T-helper 2 cell treated with Interferon-gamma antibody and Interleukin-4, amounts not matched to agents 100 ng/mL and 5 ng/mL, for 36 hours (primary cell): ENCODE results near the gene ELAVL1. TPM values are rescaled to one million over a fixed set of nuclear protein-coding genes. Genes with fewer than 3 reads are reported as not detected.

Experiments used
- intact Hi-C: fragments of 100-400 bp; cut with micrococcal nuclease; formaldehyde crosslinking; loops from one replicate; pipeline ENCODE4 v1.15.1; 2023
- total RNA-seq: library from RNA; stranded (reverse); gene quantifications from 2 replicates; pipeline ENCODE4 v1.2.3, GENCODE V29; 2022

The ELAVL1 gene
- total RNA-seq, 1 donor from 2014 or later, result 129 TPM

DNA sequence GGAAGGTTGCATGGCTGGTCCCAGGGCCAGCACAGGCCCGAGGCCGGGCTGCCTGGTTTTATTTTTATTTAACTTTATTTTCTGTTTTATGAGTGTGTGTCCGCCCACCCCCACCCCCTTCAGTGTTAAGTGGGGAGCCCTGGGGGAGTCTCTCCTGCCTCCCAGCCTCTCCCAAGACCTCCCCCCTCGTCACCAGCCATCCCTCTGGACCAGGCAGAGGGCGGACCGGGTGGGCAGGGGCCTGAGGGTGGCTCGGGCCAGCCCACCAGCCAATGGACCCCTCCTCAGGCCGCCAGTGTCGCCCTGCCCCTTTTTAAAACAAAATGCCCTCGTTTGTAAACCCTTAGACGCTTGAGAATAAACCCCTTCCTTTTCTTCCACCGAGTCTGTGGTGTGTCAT lies 91.3 kb downstream of the ELAVL1 start:
- intact Hi-C loops, result no loop called here

DNA sequence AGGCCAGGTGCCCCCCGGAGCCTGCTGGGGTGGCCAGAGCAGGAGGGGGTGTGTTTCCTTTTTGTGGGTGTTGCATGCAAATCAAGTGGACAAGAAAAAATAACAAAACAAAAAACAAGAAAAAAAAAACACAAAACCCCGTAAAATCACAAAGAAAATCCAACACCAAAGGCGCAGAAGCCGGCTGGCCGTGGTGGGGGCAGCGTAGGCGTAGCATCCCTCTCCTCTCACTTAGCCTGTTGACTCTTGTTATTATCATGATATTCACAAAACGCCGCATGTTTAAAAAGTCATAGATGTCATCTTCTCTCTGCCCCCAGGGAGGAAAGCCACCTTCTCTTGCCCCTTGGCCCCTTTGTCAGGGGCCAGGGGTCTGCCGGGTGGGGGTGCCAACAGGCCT lies 91.8 kb downstream of the ELAVL1 start:
- intact Hi-C loops, result no loop called here

- intact Hi-C loops, result no loop called here
These were observed 92.5 kb downstream of the ELAVL1 start for GRCh38 chr19:7912697-7913564.

DNA sequence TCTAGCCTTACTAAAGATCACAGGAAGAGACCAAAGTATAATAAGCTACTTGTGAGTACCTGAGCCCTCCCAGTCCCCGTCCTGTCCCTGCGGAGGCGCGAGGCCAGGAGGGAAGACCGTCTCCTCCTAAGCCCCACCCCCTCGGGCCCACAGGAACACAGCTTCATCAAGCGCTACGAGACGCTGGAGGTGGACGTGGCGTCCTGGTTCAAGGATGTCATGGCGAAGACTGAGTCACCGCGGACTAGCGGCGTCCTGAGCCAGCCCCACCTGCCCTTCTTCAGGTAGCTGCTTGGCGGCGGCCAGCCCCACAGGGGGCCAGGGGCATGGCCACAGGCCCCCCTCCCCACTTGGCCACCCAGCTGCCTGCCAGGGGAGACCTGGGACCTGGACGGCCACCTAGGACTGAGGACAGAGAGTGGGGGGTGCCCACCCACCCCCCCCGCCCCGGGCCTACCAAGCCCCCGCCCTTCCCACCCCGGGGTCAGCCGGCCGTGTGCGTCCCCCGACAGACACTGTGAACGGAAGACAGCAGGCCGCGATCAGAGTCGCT lies 93.2 kb downstream of the ELAVL1 start:
- intact Hi-C loops, result no loop called here

- intact Hi-C loops, result no loop called here
These were observed 93.8 kb downstream of the ELAVL1 start for GRCh38 chr19:7911508-7912143.

DNA sequence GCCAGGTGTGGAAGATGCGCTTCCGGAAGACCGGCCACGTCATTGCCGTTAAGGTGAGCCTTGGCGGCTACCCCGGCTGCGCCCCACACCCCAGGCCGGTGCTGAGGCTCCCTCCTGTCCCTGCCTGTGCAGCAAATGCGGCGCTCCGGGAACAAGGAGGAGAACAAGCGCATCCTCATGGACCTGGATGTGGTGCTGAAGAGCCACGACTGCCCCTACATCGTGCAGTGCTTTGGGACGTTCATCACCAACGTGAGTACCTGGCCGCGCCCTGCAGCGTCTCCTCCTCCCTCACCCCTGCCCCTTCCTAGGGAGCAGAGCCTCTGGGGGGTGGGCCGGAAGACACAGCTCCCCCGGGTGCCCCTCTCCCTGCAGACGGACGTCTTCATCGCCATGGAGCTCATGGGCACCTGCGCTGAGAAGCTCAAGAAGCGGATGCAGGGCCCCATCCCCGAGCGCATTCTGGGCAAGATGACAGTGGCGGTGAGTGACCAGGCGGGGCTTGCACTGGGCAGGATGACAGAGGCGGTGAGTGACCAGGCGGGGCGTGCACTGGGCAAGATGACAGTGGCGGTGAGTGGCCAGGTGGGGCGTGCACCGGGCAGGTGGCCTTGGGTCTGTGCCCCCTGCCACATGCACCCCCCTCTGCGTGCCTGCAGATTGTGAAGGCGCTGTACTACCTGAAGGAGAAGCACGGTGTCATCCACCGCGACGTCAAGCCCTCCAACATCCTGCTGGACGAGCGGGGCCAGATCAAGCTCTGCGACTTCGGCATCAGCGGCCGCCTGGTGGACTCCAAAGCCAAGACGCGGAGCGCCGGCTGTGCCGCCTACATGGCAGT lies 94.9 kb downstream of the ELAVL1 start:
- intact Hi-C loops, result no loop called here

GRCh38 chr19:7909471-7910067 lies 95.9 kb downstream of the ELAVL1 start:
- intact Hi-C loops, result no loop called here

DNA sequence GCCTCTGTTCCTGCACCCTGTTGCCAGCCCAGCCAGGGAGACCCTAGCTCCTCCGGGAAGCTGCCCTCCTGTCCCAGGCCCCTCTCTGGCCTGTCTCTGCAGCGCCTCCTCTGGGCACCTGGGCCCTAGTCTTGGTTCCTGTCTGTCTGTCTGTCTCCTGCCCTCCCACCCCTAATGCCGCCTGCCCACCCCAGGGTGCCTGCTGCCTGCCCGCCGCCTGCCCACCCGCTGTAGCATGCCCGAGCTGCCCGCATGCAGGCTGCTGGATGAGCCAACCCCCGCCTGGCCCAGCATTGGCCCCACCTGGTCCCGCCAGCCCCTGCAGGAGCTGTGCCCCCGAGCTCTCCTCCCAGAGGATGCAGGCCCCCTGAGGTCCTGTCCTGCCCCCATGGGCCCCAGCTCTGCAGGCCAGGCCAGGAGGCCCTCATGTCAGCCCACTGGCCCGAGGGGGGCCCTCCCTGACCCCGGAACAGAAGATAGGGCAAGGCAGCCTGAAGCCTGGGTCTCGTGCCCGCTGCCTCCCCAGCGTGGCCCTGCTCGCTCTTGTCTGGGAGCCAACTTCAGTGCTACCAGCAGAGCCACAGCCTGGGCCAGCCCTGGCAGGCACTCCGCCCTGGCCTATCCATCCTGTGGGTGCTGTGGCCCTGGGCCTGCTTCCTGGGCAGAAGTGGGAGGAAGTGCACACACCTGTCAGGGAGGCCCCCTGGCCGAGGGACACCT lies 96.5 kb downstream of the ELAVL1 start:
- intact Hi-C loops, result no loop called here

Other genes starting within 250 kb of the ELAVL1 start
- not detected in 2 replicates for gene CLEC4M, start 242.4 kb downstream of the ELAVL1 start, total RNA-seq
- 5.1 and 6.0 TPM in 2 replicates for gene EVI5L, start 175.4 kb downstream of the ELAVL1 start, total RNA-seq
- gene PRR36, start 131.3 kb downstream of the ELAVL1 start, total RNA-seq, result 0.09 TPM in 1 of 2 replicates, not detected in the other
- gene LRRC8E, start 117.1 kb downstream of the ELAVL1 start, total RNA-seq, result not detected in 2 replicates
- 42.0 and 45.2 TPM in 2 replicates for gene MAP2K7, start 101.8 kb downstream of the ELAVL1 start, total RNA-seq
- 1.1 and 2.6 TPM in 2 replicates for gene TGFBR3L, start 90.8 kb downstream of the ELAVL1 start, total RNA-seq
- 16.0 and 21.4 TPM in 2 replicates for gene SNAPC2, start 85.3 kb downstream of the ELAVL1 start, total RNA-seq
- 0.23 TPM in 1 of 2 replicates, not detected in the other for gene CTXN1, start 79.5 kb downstream of the ELAVL1 start, total RNA-seq
- gene TIMM44, start 62.0 kb downstream of the ELAVL1 start, total RNA-seq, result 60.6 and 65.9 TPM in 2 replicates
- gene CCL25, start 47.1 kb upstream of the ELAVL1 start, total RNA-seq, result 0.23 and 0.27 TPM in 2 replicates
- gene FBN3, start 144.0 kb upstream of the ELAVL1 start, total RNA-seq, result not detected in 2 replicates
- gene CERS4, start 203.7 kb upstream of the ELAVL1 start, total RNA-seq, result 18.6 and 22.2 TPM in 2 replicates